ENCODE measurements around the gene AP3D1.

DNA sequence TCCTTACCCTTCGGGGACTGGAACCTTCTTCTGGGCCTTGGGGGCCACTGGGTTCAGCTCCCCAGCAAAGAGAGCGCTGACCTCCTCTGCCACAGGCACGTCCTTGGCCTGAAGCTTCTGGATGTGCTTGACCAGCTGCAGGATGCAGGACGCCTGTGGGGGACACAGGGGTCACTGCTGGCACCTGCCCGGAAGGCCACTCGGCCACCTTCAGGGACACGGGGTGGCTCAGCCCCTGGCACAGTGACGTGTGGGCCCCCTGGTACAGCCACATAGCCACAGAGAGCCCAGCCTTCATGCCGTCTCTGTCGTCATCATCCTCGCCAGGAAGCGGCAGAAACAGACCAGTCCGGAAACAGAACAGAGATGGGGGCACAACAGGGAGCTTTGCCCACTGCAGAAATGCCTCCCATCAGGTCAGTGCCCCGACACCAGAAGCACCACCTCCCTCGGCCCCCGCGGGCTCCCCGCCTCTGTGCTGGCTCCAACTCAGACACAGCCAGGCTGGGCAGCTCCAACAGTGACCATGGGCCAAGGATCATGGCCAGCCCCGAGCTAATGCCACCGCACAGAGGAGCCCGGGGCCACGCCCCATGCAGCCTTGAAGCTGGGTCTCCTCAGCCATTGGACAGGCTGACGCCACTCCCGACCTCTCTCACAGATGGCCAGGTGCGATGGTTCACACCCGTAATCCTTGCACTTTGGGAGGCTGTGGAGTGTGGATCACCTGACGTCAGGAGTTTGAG is 34.0 kb downstream of the AP3D1 start:
- TF ChIP-seq CTCF (IDR thresholded peaks at IDR 0.05) (no peak), POLR2A (IDR thresholded peaks at IDR 0.05) (no peak)
